ENCODE measurements around the gene PRDM15. TPM values are rescaled to one million over a fixed set of nuclear protein-coding genes. Genes with fewer than 3 reads are reported as not detected.

Gene PRDM15
- polyA plus RNA-seq, 3 donors = 0.19 to 19.0 (median 0.74) TPM

DNA sequence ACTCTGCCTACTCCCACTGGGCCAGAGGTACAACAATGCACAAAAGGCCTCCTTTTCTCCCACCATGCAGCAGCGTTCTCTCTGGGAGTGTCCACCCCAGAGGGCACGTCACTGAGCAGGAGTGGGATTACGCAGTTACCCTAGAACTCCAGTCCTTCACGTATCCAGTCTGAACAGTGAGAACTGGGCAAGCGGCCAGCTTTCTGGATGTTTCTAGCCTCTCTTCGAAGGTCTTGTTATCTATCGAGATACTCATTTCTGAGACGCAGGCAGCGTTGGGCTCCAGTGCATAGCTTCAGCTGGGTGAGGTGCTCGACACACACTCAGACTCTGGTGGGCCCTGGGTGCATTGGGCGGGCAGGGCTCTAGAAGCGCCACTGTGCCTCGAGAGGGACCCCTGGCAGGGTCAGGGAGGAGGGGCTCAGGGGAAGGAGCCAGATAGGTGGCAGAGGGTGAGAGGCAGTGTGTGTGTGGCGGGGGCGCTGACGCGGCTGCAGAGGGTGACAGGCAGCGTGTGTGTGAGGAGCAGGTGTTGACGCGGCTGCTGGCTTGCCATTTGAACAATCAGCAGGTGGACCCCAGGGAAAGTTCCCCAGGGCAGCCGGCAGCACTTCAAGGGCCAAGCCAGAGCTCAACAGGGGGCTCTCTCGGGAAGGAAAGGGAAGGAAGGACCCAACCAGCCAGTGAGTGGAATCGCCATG lies 27.9 kb downstream of the PRDM15 start:
- no peak overlapping the region for H3K4me2 ChIP-seq (replicated peaks; ENCODE audit: extremely low read depth, low read length, poor library complexity, severe bottlenecking)
- H3K36me3 ChIP-seq (replicated peaks in 1 of 2; ENCODE audit: control insufficient read depth in 1 of 2, insufficient read depth in 2 of 2, low read length in 2 of 2) = peaks cover 48 to 67% of the 10 kb centered on the region in 2 donors
- Mint-ChIP-seq H3K9me3 (peaks cover 0 to 2% (median 0%) of the 10 kb centered on the region in 7 donors), H3K27ac (peak overlapping the region in 2 of 7 donors; percentile 79 to 86), H3K27me3 (ENCODE audit: low read depth in 3 of 3) (no peaks in the 10 kb centered on the region), H3K4me3 (no peak overlapping the region), H3K36me3 (peaks cover 46 to 74% of the 10 kb centered on the region in 2 donors), H3K4me1 (no peaks in the 10 kb centered on the region)
- WGBS (ENCODE audit: insufficient coverage) = 95% methylated on average over 21 of the region's 23 CpGs
- no peak overlapping the region for H2AFZ ChIP-seq (ENCODE audit: insufficient read depth, low read depth, low read length, poor library complexity, severe bottlenecking)
- no peaks in the 10 kb centered on the region for H3K9me3 ChIP-seq (replicated peaks in 1 of 2; ENCODE audit: control insufficient read depth in 1 of 2, insufficient read depth in 1 of 2, low read length in 2 of 2)
- H3K79me2 ChIP-seq (ENCODE audit: insufficient read depth, low read length) = no peaks in the 10 kb centered on the region
- no peak overlapping the region for H3K27ac ChIP-seq (ENCODE audit: low read depth in 1 of 2, low read length in 2 of 2)
- intact Hi-C loops (cut with micrococcal nuclease) = no loop called here
- no peak overlapping the region for H3K4me3 ChIP-seq (replicated peaks in 1 of 3; ENCODE audit: low read depth in 2 of 3, low read length in 3 of 3)
- no peaks in the 10 kb centered on the region for H3K27me3 ChIP-seq (ENCODE audit: control insufficient read depth in 2 of 2, insufficient read depth in 2 of 2, low read length in 2 of 2)
- no peaks in the 10 kb centered on the region for H4K20me1 ChIP-seq (ENCODE audit: insufficient read depth, low read length)
- no peaks in the 10 kb centered on the region for H3K4me1 ChIP-seq (ENCODE audit: control insufficient read depth in 1 of 2, insufficient read depth in 2 of 2, low read length in 2 of 2)
- no peak for DNase-seq
- TF ChIP-seq, protein P1, sequence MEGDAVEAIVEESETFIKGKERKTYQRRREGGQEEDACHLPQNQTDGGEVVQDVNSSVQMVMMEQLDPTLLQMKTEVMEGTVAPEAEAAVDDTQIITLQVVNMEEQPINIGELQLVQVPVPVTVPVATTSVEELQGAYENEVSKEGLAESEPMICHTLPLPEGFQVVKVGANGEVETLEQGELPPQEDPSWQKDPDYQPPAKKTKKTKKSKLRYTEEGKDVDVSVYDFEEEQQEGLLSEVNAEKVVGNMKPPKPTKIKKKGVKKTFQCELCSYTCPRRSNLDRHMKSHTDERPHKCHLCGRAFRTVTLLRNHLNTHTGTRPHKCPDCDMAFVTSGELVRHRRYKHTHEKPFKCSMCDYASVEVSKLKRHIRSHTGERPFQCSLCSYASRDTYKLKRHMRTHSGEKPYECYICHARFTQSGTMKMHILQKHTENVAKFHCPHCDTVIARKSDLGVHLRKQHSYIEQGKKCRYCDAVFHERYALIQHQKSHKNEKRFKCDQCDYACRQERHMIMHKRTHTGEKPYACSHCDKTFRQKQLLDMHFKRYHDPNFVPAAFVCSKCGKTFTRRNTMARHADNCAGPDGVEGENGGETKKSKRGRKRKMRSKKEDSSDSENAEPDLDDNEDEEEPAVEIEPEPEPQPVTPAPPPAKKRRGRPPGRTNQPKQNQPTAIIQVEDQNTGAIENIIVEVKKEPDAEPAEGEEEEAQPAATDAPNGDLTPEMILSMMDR (IDR thresholded peaks at IDR 0.05) = no peak
- no peak overlapping the region for H3K9ac ChIP-seq (ENCODE audit: insufficient read depth, low read length, poor library complexity, severe bottlenecking)

DNA sequence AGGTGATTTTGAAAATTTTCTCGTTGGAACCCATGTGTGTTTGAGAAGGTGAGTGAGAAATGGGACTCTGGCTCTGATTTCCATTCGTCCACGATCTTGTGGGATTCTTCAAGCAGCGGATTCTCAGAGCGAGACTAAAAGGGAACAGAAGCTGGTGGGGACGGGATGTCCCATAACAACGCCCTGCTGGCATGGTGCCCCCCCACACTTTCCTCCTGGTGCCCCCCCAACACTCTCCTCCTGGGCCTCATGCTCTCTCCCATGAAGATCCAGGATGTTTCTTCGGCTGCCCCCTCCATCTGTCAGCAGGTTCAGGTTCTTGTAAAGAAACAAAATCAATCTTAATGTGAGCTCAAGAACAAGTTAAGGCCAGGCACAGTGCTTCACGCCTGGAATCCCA lies 29.1 kb downstream of the PRDM15 start:
- no peaks in the 10 kb centered on the region for H3K4me1 ChIP-seq (ENCODE audit: control insufficient read depth in 1 of 2, insufficient read depth in 2 of 2, low read length in 2 of 2)
- no peak for DNase-seq
- H3K36me3 Mint-ChIP-seq = peaks cover 49 to 77% of the 10 kb centered on the region in 2 donors
- H3K27ac ChIP-seq (ENCODE audit: low read depth in 1 of 2, low read length in 2 of 2) = no peak overlapping the region
- intact Hi-C loops (cut with micrococcal nuclease) = no loop called here
- H3K9me3 ChIP-seq (replicated peaks in 1 of 2; ENCODE audit: control insufficient read depth in 1 of 2, insufficient read depth in 1 of 2, low read length in 2 of 2) = no peaks in the 10 kb centered on the region
- no peak overlapping the region for H2AFZ ChIP-seq (ENCODE audit: insufficient read depth, low read depth, low read length, poor library complexity, severe bottlenecking)
- H3K4me2 ChIP-seq (replicated peaks; ENCODE audit: extremely low read depth, low read length, poor library complexity, severe bottlenecking) = no peak overlapping the region
- no peak overlapping the region for H3K4me3 Mint-ChIP-seq
- TF ChIP-seq, protein P1 (IDR thresholded peaks at IDR 0.05) = no peak
- H3K79me2 ChIP-seq (ENCODE audit: insufficient read depth, low read length) = no peaks in the 10 kb centered on the region
- H3K36me3 ChIP-seq (replicated peaks in 1 of 2; ENCODE audit: control insufficient read depth in 1 of 2, insufficient read depth in 2 of 2, low read length in 2 of 2) = peaks cover 43 to 66% of the 10 kb centered on the region in 2 donors
- no peak overlapping the region for H3K9ac ChIP-seq (ENCODE audit: insufficient read depth, low read length, poor library complexity, severe bottlenecking)
- H4K20me1 ChIP-seq (ENCODE audit: insufficient read depth, low read length) = no peaks in the 10 kb centered on the region
- H3K27me3 Mint-ChIP-seq (ENCODE audit: low read depth in 3 of 3) = no peaks in the 10 kb centered on the region
- H3K27ac Mint-ChIP-seq = no peak overlapping the region
- WGBS (ENCODE audit: insufficient coverage) = 100% methylated on average over 6 of the region's 9 CpGs
- no peaks in the 10 kb centered on the region for H3K27me3 ChIP-seq (ENCODE audit: control insufficient read depth in 2 of 2, insufficient read depth in 2 of 2, low read length in 2 of 2)
- H3K4me3 ChIP-seq (replicated peaks in 1 of 3; ENCODE audit: low read depth in 2 of 3, low read length in 3 of 3) = no peak overlapping the region
- no peaks in the 10 kb centered on the region for H3K4me1 Mint-ChIP-seq
- H3K9me3 Mint-ChIP-seq = peaks cover 0 to 2% (median 0%) of the 10 kb centered on the region in 7 donors
